GM20000 (cell line): ENCODE results near the gene TNFRSF6B.

Source experiments
- DNase-seq: peaks from one replicate; pipeline ENCODE4 v3.0.0; 2012; ENCODE audit warnings: low spot score
- TF ChIP-seq, protein P1 (sequence below): IDR thresholded peaks from 2 replicates; pipeline ENCODE4 v1.5.1; 2012; ENCODE audit warnings: mild to moderate bottlenecking, control low read depth; ENCODE audit errors: extremely low read depth, missing control alignments

Gene TNFRSF6B

DNA sequence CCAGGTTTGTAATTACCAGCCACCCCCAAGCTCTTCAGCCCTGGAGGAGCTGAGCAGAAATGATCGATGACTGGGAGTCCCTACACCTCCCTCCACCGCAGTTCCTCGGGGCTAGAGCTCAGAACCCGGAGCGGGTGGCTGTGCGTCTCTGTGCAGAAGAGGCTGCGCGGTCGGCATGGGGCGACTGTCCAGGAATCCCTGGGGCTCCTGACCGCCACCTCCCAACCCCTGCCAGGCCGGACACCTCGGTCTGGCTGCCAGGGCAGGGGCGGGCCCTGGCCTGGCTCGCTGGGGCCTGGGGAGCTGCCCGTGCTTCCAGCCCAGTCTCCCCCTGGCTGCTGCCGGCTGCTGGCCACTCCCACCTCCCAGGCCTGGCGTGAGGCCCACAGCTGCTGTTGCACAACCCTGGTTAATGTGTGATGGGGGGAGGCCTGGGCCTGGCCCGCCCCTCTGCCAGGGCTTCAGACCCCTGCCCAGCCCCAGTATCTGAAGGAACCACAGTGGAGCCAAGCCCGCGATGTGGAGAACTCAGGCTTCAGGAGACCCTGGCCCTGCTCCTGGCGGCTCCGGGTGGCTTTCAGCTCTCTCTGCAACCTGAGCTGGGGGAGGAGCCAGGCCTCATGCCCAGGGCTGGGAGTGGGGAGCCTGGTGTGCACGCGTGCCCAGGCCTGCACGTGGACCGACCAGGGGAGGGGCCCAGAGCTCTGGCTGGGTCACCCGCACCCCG is 44.3 kb downstream of the TNFRSF6B start:
- peak; percentile 86 for DNase-seq
- TF ChIP-seq, protein P1, sequence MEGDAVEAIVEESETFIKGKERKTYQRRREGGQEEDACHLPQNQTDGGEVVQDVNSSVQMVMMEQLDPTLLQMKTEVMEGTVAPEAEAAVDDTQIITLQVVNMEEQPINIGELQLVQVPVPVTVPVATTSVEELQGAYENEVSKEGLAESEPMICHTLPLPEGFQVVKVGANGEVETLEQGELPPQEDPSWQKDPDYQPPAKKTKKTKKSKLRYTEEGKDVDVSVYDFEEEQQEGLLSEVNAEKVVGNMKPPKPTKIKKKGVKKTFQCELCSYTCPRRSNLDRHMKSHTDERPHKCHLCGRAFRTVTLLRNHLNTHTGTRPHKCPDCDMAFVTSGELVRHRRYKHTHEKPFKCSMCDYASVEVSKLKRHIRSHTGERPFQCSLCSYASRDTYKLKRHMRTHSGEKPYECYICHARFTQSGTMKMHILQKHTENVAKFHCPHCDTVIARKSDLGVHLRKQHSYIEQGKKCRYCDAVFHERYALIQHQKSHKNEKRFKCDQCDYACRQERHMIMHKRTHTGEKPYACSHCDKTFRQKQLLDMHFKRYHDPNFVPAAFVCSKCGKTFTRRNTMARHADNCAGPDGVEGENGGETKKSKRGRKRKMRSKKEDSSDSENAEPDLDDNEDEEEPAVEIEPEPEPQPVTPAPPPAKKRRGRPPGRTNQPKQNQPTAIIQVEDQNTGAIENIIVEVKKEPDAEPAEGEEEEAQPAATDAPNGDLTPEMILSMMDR = no peak

DNA sequence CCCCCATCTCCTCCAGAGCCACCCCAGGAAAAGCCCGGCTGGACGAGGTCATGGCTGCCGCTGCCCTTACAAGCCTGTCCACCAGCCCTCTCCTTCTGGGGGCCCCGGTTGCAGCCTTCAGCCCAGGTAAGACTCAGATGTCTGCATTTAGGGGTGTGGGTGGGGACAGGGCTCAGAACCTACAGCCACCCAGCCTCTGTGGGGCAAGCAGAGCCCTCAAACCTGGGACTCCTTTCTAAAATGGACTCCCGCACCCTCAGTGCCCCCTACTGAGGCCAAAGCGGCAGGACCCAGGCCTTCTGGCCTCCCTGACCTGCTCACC is 44.9 kb downstream of the TNFRSF6B start:
- TF ChIP-seq, protein P1 = no peak
- no peak for DNase-seq

DNA sequence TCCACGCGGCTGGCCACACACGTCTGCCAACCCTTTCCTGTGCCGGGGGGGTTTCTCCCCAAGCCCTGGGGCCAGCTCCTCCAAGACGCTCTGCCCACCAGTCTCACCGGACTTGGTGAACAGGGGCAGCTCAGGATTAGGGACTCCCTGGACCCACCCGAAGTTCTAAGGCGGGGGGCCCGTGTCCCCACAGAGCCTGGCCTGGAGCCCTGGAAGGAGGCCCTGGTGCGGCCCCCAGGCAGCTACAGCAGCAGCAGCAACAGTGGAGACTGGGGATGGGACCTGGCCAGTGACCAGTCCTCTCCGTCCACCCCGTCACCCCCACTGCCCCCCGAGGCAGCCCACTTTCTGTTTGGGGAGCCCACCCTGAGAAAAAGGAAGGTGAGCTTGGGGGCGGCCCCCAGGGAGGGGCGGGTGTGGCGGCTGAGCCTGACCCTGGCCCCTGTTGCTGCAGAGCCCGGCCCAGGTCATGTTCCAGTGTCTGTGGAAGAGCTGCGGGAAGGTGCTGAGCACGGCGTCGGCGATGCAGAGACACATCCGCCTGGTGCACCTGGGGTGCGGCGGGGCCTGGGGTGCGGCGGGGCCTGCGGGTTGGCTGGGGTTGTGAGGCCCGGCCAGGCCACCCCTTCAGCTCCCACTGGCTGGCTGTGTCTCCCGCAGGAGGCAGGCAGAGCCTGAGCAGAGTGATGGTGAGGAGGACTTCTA is 45.4 kb downstream of the TNFRSF6B start:
- TF ChIP-seq, protein P1 = no peak
- peak; percentile 38 for DNase-seq

DNA sequence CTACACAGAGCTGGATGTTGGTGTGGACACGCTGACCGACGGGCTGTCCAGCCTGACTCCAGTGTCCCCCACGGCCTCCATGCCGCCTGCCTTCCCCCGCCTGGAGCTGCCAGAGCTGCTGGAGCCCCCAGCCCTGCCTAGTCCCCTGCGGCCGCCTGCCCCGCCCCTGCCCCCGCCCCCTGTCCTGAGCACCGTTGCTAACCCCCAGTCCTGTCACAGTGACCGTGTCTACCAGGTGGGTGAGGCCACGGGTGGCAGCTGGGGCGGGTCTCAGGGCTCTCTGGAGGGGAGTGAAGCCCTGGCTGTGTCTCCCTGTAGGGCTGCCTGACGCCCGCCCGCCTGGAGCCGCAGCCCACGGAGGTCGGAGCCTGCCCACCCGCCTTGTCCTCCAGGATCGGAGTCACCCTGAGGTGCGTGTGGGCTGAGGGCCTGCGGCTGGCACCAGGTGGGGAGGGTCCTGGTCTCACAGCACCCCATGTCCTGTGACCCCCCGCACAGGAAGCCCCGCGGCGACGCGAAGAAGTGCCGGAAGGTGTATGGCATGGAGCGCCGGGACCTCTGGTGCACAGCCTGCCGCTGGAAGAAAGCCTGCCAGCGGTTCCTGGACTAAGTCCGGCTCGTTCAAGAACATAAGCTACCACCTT is 46.1 kb downstream of the TNFRSF6B start:
- DNase-seq = peak; percentile 29
- TF ChIP-seq, protein P1 = no peak

DNA sequence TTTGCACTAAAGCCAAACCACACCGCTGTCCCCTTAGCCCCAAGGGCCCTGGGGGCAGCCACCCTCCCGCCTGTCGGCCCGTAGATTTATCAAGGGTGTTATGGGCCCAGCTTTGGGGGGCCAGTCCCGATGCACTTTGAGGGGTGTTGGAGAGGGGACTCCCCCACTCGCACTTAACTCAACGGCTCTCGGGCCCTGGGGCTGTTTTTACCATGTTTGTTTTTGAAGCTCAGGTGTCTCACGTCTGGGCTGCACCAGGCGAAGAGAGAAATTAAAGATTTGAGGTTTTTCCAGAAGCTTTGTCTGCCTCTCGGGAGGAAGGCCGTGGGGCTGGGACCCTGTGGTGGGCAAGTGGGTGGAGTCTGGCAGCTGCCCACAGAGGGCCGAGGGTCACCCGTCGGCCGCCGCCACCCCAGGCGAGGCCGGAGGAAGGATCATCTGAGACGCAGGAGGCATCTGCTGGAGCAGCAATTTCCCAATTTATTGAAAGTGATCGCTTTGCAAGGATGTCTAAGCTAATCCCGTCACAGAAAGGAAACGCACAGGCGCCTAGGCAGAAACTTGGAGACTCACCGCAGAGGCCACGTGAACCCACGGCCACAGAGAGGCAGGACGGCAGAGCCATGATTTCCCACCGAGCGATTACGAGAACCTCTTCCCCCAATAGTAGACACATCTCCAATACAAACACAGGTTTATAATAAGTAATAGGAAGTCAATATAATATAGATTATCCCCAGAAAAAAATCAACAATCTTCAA is 46.9 kb downstream of the TNFRSF6B start:
- TF ChIP-seq, protein P1 = no peak

DNA sequence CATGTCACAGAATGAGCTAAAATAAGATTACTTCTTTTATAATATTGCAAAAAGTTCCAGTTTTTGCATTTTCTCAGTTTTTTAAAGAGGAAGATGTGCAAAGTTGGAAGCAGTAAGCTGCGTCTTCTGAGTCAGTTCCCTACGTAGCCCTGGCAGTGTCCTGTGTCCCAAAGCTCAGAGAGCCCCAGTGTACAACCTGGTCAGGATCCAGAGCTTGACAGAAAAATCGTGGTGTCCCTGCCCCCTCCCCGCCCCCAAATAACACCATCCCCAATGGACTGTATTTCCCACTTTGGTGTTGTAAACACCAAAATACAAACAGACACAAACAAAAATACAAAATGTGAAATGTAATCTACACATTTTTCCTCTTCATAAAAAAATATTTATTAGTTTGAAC is 47.7 kb downstream of the TNFRSF6B start:
- TF ChIP-seq, protein P1 = no peak
- DNase-seq = no peak

More for the DNA sequence above, 46.9 kb downstream of the TNFRSF6B start:
- no peak for DNase-seq
